Measurements from ENCODE around the gene ZNF256.

GRCh38 chr19:57907394-57907793 lies 40.1 kb downstream of the ZNF256 start:
- TF ChIP-seq CTCF (IDR thresholded peaks at IDR 0.05; ENCODE audit: low read length) (no peak), EZH2phosphoT487 (IDR thresholded peaks at IDR 0.05; ENCODE audit: low read length) (no peak), EZH2 (optimal IDR thresholded peaks at IDR 0.05; ENCODE audit: low read depth, low read length) (no peak)
